ENCODE results near the gene CHGA. TPM values are rescaled to one million over a fixed set of nuclear protein-coding genes. Genes with fewer than 3 reads are reported as not detected.

The CHGA gene
- polyA plus RNA-seq, 1 donor from 2014 or later: 131 TPM

- Histone ChIP-seq H3K4me3 (ENCODE audit: low read length) (no peak overlapping the region), H3K27me3 (ENCODE audit: insufficient read depth, low read depth, low read length) (no peaks in the 10 kb centered on the region), H3K4me2 (ENCODE audit: low read length) (no peak overlapping the region), H3K9me2 (ENCODE audit: insufficient read depth, low read length) (no peaks in the 10 kb centered on the region), H3F3A (ENCODE audit: insufficient read depth, low read length, poor library complexity, severe bottlenecking) (no peaks in the 10 kb centered on the region), H4K20me1 (ENCODE audit: insufficient read depth) (no peaks in the 10 kb centered on the region), H3K36me3 (ENCODE audit: insufficient read depth, low read length) (peaks cover 6% of the 10 kb centered on the region), H3K9me3 (ENCODE audit: low read length) (peaks cover 11% of the 10 kb centered on the region), H3K9ac (ENCODE audit: low read length) (no peak overlapping the region), H3K79me2 (replicated peaks; ENCODE audit: insufficient read depth, low read length) (no peaks in the 10 kb centered on the region), H3K27ac (ENCODE audit: low read length) (no peak overlapping the region), H2AFZ (ENCODE audit: low read depth, low read length) (no peak overlapping the region)
- no peak for TF ChIP-seq RAD21 (conservative IDR thresholded peaks at IDR 0.05)
- no peak for TF ChIP-seq CTCF (IDR thresholded peaks at IDR 0.05; ENCODE audit: poor library complexity, severe bottlenecking)
- no peak for TF ChIP-seq EZH2 (IDR thresholded peaks at IDR 0.05; ENCODE audit: borderline replicate concordance, insufficient read depth, low read length, poor library complexity, severe bottlenecking)
- no peak for TF ChIP-seq EP300 (conservative IDR thresholded peaks at IDR 0.05; ENCODE audit: poor library complexity, severe bottlenecking)
- TF ChIP-seq REST (IDR thresholded peaks at IDR 0.05; ENCODE audit: borderline replicate concordance): no peak
- no peak for TF ChIP-seq MXI1 (conservative IDR thresholded peaks at IDR 0.05; ENCODE audit: poor library complexity, severe bottlenecking)
- TF ChIP-seq SMC3 (conservative IDR thresholded peaks at IDR 0.05; ENCODE audit: poor library complexity): no peak
- TF ChIP-seq POLR2AphosphoS5 (IDR thresholded peaks at IDR 0.05): no peak
- TF ChIP-seq TAF1 (IDR thresholded peaks at IDR 0.05; ENCODE audit: low read depth): no peak
Observed at GRCh38 chr14:92978229-92979021, 55.5 kb downstream of the CHGA start.

- H3K27me3 ChIP-seq (ENCODE audit: insufficient read depth, low read depth, low read length): no peaks in the 10 kb centered on the region
- H3K36me3 ChIP-seq (ENCODE audit: insufficient read depth, low read length): peaks cover 6% of the 10 kb centered on the region
- H3K4me3 ChIP-seq (ENCODE audit: low read length): no peak overlapping the region
- no peak overlapping the region for H3K4me2 ChIP-seq (ENCODE audit: low read length)
- H3K79me2 ChIP-seq (replicated peaks; ENCODE audit: insufficient read depth, low read length): no peaks in the 10 kb centered on the region
- peaks cover 11% of the 10 kb centered on the region for H3K9me3 ChIP-seq (ENCODE audit: low read length)
- no peaks in the 10 kb centered on the region for H3F3A ChIP-seq (ENCODE audit: insufficient read depth, low read length, poor library complexity, severe bottlenecking)
- no peak overlapping the region for H2AFZ ChIP-seq (ENCODE audit: low read depth, low read length)
- H4K20me1 ChIP-seq (ENCODE audit: insufficient read depth): no peaks in the 10 kb centered on the region
- TF ChIP-seq REST (IDR thresholded peaks at IDR 0.05; ENCODE audit: borderline replicate concordance): no peak
- TF ChIP-seq POLR2AphosphoS5 (IDR thresholded peaks at IDR 0.05): no peak
- TF ChIP-seq EP300 (conservative IDR thresholded peaks at IDR 0.05; ENCODE audit: poor library complexity, severe bottlenecking): no peak
- no peak for TF ChIP-seq RAD21 (conservative IDR thresholded peaks at IDR 0.05)
- TF ChIP-seq TAF1 (IDR thresholded peaks at IDR 0.05; ENCODE audit: low read depth): no peak
- TF ChIP-seq CTCF (IDR thresholded peaks at IDR 0.05; ENCODE audit: poor library complexity, severe bottlenecking): no peak
- TF ChIP-seq EZH2 (IDR thresholded peaks at IDR 0.05; ENCODE audit: borderline replicate concordance, insufficient read depth, low read length, poor library complexity, severe bottlenecking): no peak
- H3K9ac ChIP-seq (ENCODE audit: low read length): no peak overlapping the region
- no peaks in the 10 kb centered on the region for H3K9me2 ChIP-seq (ENCODE audit: insufficient read depth, low read length)
- no peak overlapping the region for H3K27ac ChIP-seq (ENCODE audit: low read length)
Observed at GRCh38 chr14:92980866-92981265, 57.9 kb downstream of the CHGA start.

Data from neural cell (in vitro differentiated cells).